Testis (tissue), 3 donors: ENCODE results near the gene HIP1. TPM values are rescaled to one million over a fixed set of nuclear protein-coding genes. Genes with fewer than 3 reads are reported as not detected.
"Not testable (repeated sequence)": the region's sequence is repeated elsewhere in the genome, so short reads cannot be mapped to it uniquely, and the experiment has no call there.

Source experiments
- DNase-seq: peaks from one replicate; pipeline ENCODE4 v3.0.0-alpha.2; 2019
- H3K27ac ChIP-seq, 2 donors: fragments of 200-600 bp; sonication (generic); one replicate each; pipeline ENCODE4 v1.5.1; 2019
- H3K27me3 ChIP-seq: fragments of 200-600 bp; sonication (generic); one replicate; pipeline ENCODE4 v1.5.1; 2019
- H3K36me3 ChIP-seq: fragments of 200-600 bp; sonication (generic); one replicate; pipeline ENCODE4 v1.5.1; 2017; ENCODE audit warnings: low read depth; ENCODE audit errors: missing control alignments
- H3K4me1 ChIP-seq: fragments of 200-600 bp; sonication (generic); one replicate; pipeline ENCODE4 v1.5.1; 2019
- H3K4me3 ChIP-seq, 2 donors: fragments of 200-600 bp; sonication (generic); one replicate each; pipeline ENCODE4 v1.5.1; 2017 to 2019
- H3K9me3 ChIP-seq: fragments of 200-600 bp; sonication (generic); one replicate; pipeline ENCODE4 v1.5.1; 2017
- POLR2A ChIP-seq: fragments of 450-650 bp; IDR thresholded peaks from one replicate; pipeline ENCODE4 v1.6.1; 2017; ENCODE audit warnings: antibody characterized with exemption, mild to moderate bottlenecking, moderate library complexity
- WGBS, 2 donors: methylation state at CpG; one replicate each; pipeline ENCODE4 v1.1.5; 2018; 5-methylcytosine and 5-hydroxymethylcytosine counted together
- intact Hi-C: fragments of 100-400 bp; cut with DNase I; formaldehyde crosslinking; loops from one replicate; pipeline ENCODE4 v1.15.1; 2023; ENCODE audit warnings: low total_unique reads
- polyA plus RNA-seq: library from polyadenylated mRNA; stranded (reverse); fragments of 350-450 nt; fragmentation: Illumina TruSeq; extraction: RNeasy Lipid Tissue Mini Kit (QIAGEN cat#74804); gene quantifications from one replicate; pipeline ENCODE4 v1.2.3, GENCODE V29; 2014; ENCODE audit warnings: low read depth, low replicate concordance; ENCODE audit not compliant: insufficient read depth
- total RNA-seq, 2 donors: library from RNA; depleted of rRNA; stranded (reverse); fragments of >200 nt; gene quantifications; one replicate each; pipeline ENCODE4 v1.2.3, GENCODE V29; 2016
- TF ChIP-seq, protein P1 (sequence below), 3 experiments: fragments of 450-650 bp in 2 of 3; fragments of 200-600 bp in 1 of 3; sonication (generic) in 1 of 3; IDR thresholded peaks; one replicate each; pipeline ENCODE4 v1.5.1; 2016 to 2019; ENCODE audit warnings: antibody characterized with exemption in 3 of 3, mild to moderate bottlenecking in 2 of 3, moderate library complexity in 1 of 3

Gene HIP1
- total and polyA plus RNA-seq, 3 donors from 2014 or later, result 43.5 to 85.4 (median 68.0) TPM

DNA sequence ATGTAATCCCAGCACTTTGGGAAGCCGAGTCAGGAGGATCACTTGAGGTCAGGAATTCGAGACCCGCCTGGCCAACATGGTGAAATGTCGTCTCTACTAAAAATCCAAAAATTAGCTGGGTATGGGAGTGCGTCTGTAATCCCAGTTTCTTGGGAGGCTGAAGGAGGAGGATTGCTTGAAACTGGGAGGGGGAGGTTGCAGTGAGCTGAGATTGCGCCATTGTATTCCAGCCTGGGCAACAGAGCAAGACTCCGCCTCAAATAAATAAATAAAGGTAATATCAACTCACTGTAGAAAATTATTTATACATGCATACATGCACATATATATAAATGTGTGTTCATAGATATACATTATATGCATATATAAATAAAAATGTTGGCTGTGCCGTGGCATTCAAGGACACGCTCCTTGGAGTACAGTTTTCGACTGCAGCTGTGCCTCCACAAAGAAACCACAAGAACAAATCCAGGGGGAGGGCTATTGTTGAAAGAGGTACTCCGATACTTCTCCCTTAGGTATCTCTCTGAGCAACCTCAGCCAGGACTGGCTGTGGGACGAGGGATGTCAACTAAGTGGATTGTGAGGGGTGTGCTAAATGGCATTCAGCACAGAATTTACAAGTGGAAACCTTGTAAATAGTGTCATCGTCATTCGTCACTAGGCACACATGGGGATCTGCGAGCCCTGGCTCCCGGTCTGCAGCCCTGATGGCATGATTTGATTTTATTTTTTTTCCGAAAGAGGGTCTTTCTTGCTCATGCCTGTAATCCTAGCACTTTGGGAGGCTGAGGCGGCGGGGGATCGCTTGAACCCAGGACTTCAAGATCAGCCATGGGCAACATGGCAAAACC lies 49.3 kb downstream of the HIP1 start:
- Histone ChIP-seq H3K4me3 (no peak overlapping the region), H3K27me3 (no peaks in the 10 kb centered on the region), H3K27ac (no peak overlapping the region), H3K36me3 (no peaks in the 10 kb centered on the region), H3K9me3 (no peaks in the 10 kb centered on the region), H3K4me1 (peaks cover 8% of the 10 kb centered on the region)
- DNase-seq, result no peak
- WGBS, 2 donors, result 90 to 92% methylated on average over 20 of the region's 20 CpGs
- TF ChIP-seq, protein P1, sequence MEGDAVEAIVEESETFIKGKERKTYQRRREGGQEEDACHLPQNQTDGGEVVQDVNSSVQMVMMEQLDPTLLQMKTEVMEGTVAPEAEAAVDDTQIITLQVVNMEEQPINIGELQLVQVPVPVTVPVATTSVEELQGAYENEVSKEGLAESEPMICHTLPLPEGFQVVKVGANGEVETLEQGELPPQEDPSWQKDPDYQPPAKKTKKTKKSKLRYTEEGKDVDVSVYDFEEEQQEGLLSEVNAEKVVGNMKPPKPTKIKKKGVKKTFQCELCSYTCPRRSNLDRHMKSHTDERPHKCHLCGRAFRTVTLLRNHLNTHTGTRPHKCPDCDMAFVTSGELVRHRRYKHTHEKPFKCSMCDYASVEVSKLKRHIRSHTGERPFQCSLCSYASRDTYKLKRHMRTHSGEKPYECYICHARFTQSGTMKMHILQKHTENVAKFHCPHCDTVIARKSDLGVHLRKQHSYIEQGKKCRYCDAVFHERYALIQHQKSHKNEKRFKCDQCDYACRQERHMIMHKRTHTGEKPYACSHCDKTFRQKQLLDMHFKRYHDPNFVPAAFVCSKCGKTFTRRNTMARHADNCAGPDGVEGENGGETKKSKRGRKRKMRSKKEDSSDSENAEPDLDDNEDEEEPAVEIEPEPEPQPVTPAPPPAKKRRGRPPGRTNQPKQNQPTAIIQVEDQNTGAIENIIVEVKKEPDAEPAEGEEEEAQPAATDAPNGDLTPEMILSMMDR (IDR thresholded peaks at IDR 0.05), result no peak
- TF ChIP-seq POLR2A, result no peak
- intact Hi-C loops, result no loop called here

- TF ChIP-seq, protein P1 (IDR thresholded peaks at IDR 0.05), result no peak
- Histone ChIP-seq H3K4me3 (no peak overlapping the region), H3K27ac (no peak overlapping the region), H3K9me3 (no peaks in the 10 kb centered on the region), H3K36me3 (no peaks in the 10 kb centered on the region), H3K27me3 (no peaks in the 10 kb centered on the region), H3K4me1 (peaks cover 8% of the 10 kb centered on the region)
- 27 to 76% methylated on average over 6 to 36 of the region's 37 CpGs for WGBS, 2 donors
- intact Hi-C loops, result no loop called here
- no peak for DNase-seq
These were observed 50.3 kb downstream of the HIP1 start for GRCh38 chr7:75688200-75689136.

GRCh38 chr7:75687246-75688088 lies 51.3 kb downstream of the HIP1 start:
- intact Hi-C loops, result no loop called here
- peaks cover 8% of the 10 kb centered on the region for H3K4me1 ChIP-seq
- DNase-seq, result no peak
- H3K27me3 ChIP-seq, result no peaks in the 10 kb centered on the region
- H3K36me3 ChIP-seq, result no peaks in the 10 kb centered on the region
- no peak overlapping the region for H3K27ac ChIP-seq
- no peaks in the 10 kb centered on the region for H3K9me3 ChIP-seq
- no peak overlapping the region for H3K4me3 ChIP-seq
- TF ChIP-seq POLR2A, result no peak
- TF ChIP-seq, protein P1 (IDR thresholded peaks at IDR 0.05), result no peak
- 90 to 96% methylated on average over 12 of the region's 12 CpGs for WGBS, 2 donors

- H3K27me3 ChIP-seq, result no peaks in the 10 kb centered on the region
- no peak for TF ChIP-seq POLR2A
- TF ChIP-seq, protein P1 (IDR thresholded peaks at IDR 0.05), result no peak
- no peak for DNase-seq
- H3K36me3 ChIP-seq, result no peaks in the 10 kb centered on the region
- H3K4me1 ChIP-seq, result peaks cover 8% of the 10 kb centered on the region
- no peak overlapping the region for H3K4me3 ChIP-seq
- no peak overlapping the region for H3K27ac ChIP-seq
- intact Hi-C loops, result no loop called here
- H3K9me3 ChIP-seq, result no peaks in the 10 kb centered on the region
These were observed 52.2 kb downstream of the HIP1 start for GRCh38 chr7:75686551-75686950.

- 87 to 90% methylated on average over 6 of the region's 6 CpGs for WGBS, 2 donors
- intact Hi-C loops, DNase-seq, H3K27me3 ChIP-seq, H3K4me1 ChIP-seq, H3K4me3 ChIP-seq, H3K9me3 ChIP-seq, H3K27ac ChIP-seq, H3K36me3 ChIP-seq: not testable (repeated sequence)
These were observed 56.7 kb downstream of the HIP1 start for GRCh38 chr7:75682052-75682451.
